D721Med (cell line): ENCODE results near the gene ASB15.

ENCODE experiments used
- DNase-seq: peaks from one replicate; pipeline ENCODE4 v3.0.0; 2011; ENCODE audit warnings: low spot score; ENCODE audit not compliant: insufficient read length
- FAIRE-seq: peaks from 2 replicates; lab custom pipeline; 2011; peaks lifted over from hg19 to GRCh38; lab: Jason Lieb, UNC
- CTCF ChIP-seq: IDR thresholded peaks from 2 replicates; pipeline ENCODE4 v1.5.1; 2012; ENCODE audit warnings: mild to moderate bottlenecking, control low read depth; ENCODE audit not compliant: insufficient read depth; ENCODE audit errors: missing control alignments

The ASB15 gene

DNA sequence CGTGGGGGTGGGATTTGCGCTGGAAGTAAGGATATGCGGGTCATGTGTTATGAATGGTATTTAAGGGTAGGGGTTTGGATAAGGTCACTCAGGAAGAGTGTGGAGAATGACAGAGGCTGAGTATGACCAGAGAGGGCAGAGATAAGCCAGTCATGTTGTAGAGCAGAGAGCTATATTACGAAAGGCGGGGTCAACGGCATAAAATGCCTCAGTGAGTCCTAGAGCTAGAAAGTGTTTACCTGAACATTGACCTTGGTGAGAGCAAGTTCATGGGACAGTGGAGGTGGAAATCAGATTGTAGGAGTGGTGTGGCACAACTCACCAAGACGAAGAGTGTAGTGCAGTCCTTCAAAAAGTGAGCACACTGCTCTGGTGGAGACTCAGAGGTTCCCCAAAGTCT lies 67.9 kb downstream of the ASB15 start:
- TF ChIP-seq CTCF: no peak
- no peak for DNase-seq
- no peak for FAIRE-seq

DNA sequence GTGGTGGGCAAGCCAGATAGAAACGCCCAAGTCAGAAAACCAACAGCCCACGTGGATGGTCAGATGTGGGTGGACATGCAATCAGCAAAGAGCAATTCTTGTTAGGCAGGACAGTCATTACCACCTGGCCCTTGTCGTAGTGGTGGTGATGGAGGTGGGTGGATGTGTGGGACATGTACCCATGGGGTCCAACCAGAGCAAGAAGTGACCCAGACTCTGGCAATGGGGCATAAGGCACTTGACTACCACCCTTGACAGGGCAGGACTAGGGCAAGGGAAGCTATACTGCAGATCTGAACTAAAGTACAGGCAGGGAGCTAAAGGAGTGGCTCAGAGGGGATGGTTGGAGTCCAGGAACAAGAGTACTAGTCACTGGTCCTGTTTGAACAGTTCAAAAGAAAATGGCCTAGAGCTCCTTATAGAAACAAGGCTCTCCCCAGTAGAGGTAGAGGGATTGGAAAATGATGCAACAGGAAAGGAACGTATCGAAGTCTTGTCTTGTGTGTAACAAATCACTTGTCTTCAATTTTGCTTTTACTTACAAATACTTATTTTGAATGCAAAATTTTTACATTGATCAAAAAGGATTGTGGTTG lies 71.6 kb downstream of the ASB15 start:
- FAIRE-seq (no peak), DNase-seq (no peak)
- TF ChIP-seq CTCF: no peak

DNA sequence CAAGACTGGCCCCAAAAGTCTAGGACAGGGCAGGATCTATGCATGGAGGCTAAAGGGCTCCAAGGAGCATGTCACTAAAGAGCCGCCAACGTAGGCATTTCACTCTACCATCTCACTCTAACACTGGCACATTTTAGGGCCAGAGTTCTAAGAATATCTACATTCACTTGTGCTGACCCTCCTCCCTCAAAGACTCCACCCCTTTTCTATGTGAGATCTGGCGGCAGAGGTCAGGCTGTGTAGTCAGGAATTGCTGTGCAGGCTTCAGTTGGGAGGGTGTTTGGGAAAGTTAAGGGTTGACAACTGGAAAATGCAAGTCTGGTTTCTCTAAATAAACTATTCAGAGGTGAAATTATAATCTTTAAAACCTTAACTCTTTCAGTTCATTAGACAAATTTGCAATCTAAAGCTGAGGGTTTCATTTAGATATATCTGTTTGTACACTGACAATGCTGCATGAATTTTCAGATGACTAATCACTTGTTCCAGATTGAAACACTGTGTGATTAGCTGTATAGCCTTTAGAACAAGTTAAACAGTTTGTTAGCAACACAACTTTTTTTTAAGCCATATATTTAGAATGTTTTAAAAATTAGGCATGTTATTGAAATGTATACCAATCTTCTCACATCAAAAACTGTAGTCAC lies 72.3 kb downstream of the ASB15 start:
- TF ChIP-seq CTCF: no peak
- no peak for FAIRE-seq
- no peak for DNase-seq

DNA sequence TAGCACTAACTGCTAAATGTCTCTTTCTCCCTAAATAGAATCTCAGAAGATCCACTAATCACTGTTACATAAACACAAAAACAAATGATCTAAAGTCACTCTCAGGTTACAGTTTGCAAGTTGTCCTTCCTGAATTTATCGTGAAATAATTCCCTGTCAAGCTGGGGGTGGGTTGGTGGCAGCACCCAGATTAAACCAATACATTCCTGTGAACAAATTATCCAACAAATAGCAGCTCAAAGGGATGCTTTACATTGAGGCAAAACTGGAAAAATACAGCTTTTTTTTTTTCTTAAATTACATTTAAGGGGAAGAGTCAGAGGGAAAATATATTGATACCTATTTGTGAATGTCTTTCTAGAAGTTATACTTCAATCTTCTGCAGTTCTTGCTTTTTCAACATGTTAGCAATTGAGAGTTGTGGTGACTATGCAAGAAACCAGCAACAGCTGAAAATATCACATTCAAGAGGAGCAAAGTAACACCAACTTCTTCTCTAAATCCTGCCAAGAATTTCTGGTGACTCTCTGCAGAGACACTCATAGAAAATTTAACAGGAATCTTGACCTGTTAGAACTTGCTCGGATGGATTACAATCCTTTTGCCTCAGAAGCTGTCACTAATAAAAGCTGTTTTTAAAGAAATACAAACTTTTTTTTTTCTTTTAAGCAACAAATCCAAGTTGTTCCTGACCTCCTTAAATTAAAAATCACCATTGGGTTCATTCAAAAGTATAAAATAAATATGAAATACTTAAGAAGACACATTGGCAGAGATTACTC lies 73.0 kb downstream of the ASB15 start:
- DNase-seq: no peak
- FAIRE-seq: no peak
- TF ChIP-seq CTCF: no peak

GRCh38 chr7:123675181-123675473 lies 73.5 kb downstream of the ASB15 start:
- FAIRE-seq (no peak), DNase-seq (no peak)
- TF ChIP-seq CTCF: no peak

DNA sequence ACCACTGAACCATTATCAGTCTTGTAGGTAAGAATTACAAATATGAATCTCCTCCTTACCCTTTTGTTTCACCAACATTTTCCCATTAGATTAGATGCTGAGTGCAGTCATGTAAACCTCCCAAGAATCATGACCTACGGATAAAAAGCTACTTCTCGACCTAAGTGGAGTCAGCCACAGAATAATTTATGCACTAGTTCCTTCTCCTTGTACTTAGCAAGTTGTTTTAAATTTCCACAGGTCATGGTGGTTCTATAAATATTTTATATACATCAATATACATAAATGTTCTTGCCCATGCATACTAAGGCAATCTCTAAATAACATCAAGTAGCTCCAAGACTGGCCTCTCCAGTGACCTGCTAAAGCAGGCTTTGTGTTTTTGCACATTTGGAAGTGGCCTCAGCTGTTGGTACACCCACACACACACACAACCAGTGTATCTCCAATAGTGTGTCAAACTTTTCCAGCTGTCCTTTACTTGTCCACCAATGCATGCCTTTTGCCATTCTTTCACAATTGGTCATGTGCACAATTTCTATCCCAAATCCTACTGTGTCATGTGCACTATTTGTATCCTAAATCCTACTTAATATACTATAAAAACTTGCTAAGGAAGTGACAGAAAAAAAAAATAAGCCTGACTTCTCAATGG lies 75.6 kb downstream of the ASB15 start:
- FAIRE-seq (no peak), DNase-seq (no peak)
- no peak for TF ChIP-seq CTCF
